ENCODE measurements around the gene ADCYAP1R1.
"Not testable (repeated sequence)": the region's sequence is repeated elsewhere in the genome, so short reads cannot be mapped to it uniquely, and the experiment has no call there.

The ADCYAP1R1 gene

DNA sequence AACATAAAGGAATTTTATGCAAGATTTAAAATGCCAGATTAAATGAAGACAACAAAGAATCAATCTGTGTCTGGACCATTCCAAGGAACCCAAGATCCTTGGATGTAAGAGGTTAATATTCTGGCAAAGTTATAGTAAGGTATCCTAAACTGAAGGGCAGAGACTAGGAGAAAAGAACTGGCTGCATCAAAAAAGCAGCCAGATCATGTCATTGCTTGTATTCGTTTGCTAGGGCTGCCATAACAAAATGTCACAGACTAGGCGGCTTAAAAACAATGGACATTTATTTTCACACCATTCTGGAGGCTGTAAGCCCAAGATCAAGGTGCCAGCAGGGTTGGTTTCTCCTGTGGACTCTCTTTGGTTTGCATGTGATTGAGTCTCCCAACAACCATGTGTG, 99.7 kb downstream of the ADCYAP1R1 start:
- ChIA-PET CTCF (no interaction called here), POLR2A (no interaction called here)
- no peak for TF ChIP-seq ZNF384 (IDR thresholded peaks at IDR 0.05)
- TF ChIP-seq SUZ12 (IDR thresholded peaks at IDR 0.05), result no peak
- TF ChIP-seq HDGF (IDR thresholded peaks at IDR 0.05; ENCODE audit: borderline replicate concordance), result no peak
- TF ChIP-seq LEF1 (IDR thresholded peaks at IDR 0.05; ENCODE audit: borderline replicate concordance), result no peak
- TF ChIP-seq FOXA1 (IDR thresholded peaks at IDR 0.05), result no peak
- no peak for TF ChIP-seq ELF4 (IDR thresholded peaks at IDR 0.05)
- no peak for TF ChIP-seq NFRKB (IDR thresholded peaks at IDR 0.05)
- TF ChIP-seq ARNT (IDR thresholded peaks at IDR 0.05), result no peak
- no peak for TF ChIP-seq L3MBTL2 (conservative IDR thresholded peaks at IDR 0.05)
- no peak for TF ChIP-seq FOXM1 (IDR thresholded peaks at IDR 0.05; ENCODE audit: borderline replicate concordance)
- TF ChIP-seq SP1 (IDR thresholded peaks at IDR 0.05), result no peak
- no peak for TF ChIP-seq FOXK2 (IDR thresholded peaks at IDR 0.05)
- no peak for TF ChIP-seq BHLHE40 (IDR thresholded peaks at IDR 0.05; ENCODE audit: borderline replicate concordance)
- no peak for DNase-seq (ENCODE audit: extremely low spot score)

DNA sequence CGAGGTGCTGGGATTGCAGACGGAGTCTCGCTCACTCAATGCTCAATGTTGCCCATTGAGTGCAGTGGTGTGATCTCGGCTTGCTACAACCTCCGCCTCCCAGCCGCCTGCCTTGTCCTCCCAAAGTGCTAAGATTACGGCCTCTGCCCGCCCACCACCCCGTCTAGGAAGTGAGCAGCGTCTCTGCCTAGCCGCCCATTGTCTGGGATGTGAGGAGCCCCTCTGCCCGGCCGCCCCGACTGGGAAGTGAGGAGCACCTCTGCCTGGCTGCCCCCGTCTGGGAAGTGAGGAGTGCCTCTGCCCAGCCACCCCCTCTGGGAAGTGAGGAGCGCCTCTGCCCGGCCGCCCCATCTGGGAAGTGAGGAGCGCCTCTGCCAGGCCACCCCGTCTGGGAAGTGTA, 101.2 kb downstream of the ADCYAP1R1 start:
- POLR2A ChIA-PET; DNase-seq (ENCODE audit: extremely low spot score); CTCF ChIA-PET: not testable (repeated sequence)

DNA sequence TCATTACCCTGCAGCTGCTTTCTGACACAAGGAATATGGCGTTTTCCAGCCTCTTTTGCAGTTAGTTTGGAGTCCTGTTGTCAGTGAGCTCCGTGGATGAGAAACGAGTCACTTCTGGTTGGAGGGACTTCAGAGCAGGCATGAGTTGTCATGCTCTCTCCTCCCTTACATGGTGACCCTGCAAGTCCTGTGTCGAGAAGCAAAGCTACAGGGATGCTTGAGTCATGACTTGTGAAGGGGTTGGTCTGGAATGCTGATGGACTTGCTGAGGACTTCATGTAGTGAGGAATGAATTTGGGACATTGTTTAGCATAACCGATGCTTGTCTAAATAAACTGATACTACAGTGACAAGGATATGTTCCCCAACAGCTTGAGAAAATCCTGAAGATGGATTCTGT, 108.8 kb downstream of the ADCYAP1R1 start:
- no peak for DNase-seq (ENCODE audit: extremely low spot score)
- POLR2A ChIA-PET, result no interaction called here
- TF ChIP-seq TARDBP (IDR thresholded peaks at IDR 0.05) (no peak), ARNT (IDR thresholded peaks at IDR 0.05) (no peak), ELF4 (IDR thresholded peaks at IDR 0.05) (no peak), FOXK2 (IDR thresholded peaks at IDR 0.05) (no peak)
- CTCF ChIA-PET, result interaction anchor here (0.6 kb wide), 1 partner anchor 329 kb away, joined by 3 read pairs; no protein-coding TSS in a partner anchor
